Measurements from ENCODE around the gene GLOD4. TPM values are rescaled to one million over a fixed set of nuclear protein-coding genes. Genes with fewer than 3 reads are reported as not detected.
"Not testable (repeated sequence)": the region's sequence is repeated elsewhere in the genome, so short reads cannot be mapped to it uniquely, and the experiment has no call there.

GLOD4 gene
- total RNA-seq, 4 donors from 2014 or later: 52.0 to 94.8 (median 72.0) TPM

DNA sequence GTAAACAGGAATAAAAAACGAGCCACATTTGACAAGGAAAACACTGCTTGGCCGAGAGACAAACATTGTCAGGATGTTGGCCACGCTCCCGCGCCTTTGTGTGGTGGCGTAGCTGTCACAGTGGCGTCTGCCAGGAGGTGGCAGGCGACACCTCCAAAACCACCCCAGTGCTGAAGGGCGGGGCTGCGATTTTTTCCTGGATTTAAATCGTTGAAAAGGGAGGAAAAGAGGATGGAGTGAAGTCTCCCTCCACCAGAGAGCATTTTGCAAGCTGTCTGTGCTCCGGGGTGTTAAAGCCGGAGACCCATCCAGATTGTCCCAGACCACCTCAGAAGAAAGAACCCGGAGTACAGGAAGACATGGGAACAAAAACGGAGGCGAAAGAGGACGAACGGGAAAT is 12.8 kb upstream of the GLOD4 start:
- H3K4me1 ChIP-seq: peaks cover 0 to 12% (median 0%) of the 10 kb centered on the region in 4 donors
- no peak for TF ChIP-seq POLR2A (IDR thresholded peaks at IDR 0.05)
- TF ChIP-seq, protein P1, sequence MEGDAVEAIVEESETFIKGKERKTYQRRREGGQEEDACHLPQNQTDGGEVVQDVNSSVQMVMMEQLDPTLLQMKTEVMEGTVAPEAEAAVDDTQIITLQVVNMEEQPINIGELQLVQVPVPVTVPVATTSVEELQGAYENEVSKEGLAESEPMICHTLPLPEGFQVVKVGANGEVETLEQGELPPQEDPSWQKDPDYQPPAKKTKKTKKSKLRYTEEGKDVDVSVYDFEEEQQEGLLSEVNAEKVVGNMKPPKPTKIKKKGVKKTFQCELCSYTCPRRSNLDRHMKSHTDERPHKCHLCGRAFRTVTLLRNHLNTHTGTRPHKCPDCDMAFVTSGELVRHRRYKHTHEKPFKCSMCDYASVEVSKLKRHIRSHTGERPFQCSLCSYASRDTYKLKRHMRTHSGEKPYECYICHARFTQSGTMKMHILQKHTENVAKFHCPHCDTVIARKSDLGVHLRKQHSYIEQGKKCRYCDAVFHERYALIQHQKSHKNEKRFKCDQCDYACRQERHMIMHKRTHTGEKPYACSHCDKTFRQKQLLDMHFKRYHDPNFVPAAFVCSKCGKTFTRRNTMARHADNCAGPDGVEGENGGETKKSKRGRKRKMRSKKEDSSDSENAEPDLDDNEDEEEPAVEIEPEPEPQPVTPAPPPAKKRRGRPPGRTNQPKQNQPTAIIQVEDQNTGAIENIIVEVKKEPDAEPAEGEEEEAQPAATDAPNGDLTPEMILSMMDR (IDR thresholded peaks at IDR 0.05): peak in 5 of 6 experiments; percentile 39 to 86 (median 81)
- peaks cover 0 to 18% (median 0%) of the 10 kb centered on the region in 3 donors for H3K36me3 ChIP-seq
- DNase-seq: peak; percentile 39 to 82 (median 76)
- H3K27ac ChIP-seq: peak overlapping the region in 3 of 4 donors; percentile 17 to 50 (median 30)
- H3K4me3 ChIP-seq: peak overlapping the region in 1 of 4 donors; percentile 11
- H3K27me3 ChIP-seq: no peaks in the 10 kb centered on the region
- no peaks in the 10 kb centered on the region for H3K9me3 ChIP-seq

DNA sequence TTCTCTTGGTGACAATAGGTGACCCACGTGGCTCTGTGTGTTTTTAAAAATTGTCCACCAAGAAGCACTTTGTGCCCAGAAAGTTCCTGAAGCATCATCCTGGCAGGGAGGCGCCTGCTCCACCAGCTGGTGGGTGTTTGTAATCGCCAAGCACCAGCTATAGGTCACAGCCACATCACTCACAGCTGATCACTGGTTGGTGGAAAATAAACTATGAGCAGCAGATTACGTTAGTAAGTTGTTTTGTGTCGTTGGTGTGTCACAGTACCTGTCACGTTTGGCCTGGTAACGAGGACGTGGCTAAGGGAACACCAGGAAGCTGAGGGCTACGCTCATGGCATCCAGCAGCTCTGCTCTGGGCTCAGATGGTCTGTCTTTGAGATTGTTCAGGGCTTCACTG is 10.2 kb upstream of the GLOD4 start:
- no peaks in the 10 kb centered on the region for H3K9me3 ChIP-seq

DNA sequence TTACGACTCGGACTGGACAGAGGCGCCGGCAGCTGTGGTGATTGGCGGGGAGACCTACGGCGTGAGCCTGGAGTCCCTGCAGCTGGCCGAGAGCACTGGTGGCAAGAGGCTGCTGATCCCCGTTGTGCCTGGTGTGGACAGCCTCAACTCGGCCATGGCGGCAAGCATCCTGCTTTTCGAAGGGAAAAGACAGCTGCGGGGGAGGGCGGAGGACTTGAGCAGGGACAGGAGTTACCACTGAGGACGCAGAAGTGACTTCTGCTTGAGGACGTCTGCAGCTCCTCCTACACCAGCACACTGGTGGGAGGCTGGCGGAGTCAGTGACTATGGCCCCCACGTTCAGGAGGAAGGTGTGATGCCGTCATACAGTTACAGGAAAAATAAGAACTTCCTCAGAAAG is 9.7 kb upstream of the GLOD4 start:
- H3K27ac ChIP-seq: no peak overlapping the region
- no peaks in the 10 kb centered on the region for H3K9me3 ChIP-seq
- no peak for TF ChIP-seq POLR2A (IDR thresholded peaks at IDR 0.05)
- TF ChIP-seq, protein P1 (IDR thresholded peaks at IDR 0.05): no peak
- peaks cover 0 to 12% (median 0%) of the 10 kb centered on the region in 4 donors for H3K4me1 ChIP-seq
- no peak for DNase-seq
- no peak overlapping the region for H3K4me3 ChIP-seq
- no peaks in the 10 kb centered on the region for H3K27me3 ChIP-seq
- H3K36me3 ChIP-seq: peaks cover 0 to 42% (median 0%) of the 10 kb centered on the region in 3 donors

More for the DNA sequence above, 10.2 kb upstream of the GLOD4 start:
- DNase-seq: no peak
- Histone ChIP-seq H3K36me3 (peaks cover 0 to 42% (median 0%) of the 10 kb centered on the region in 3 donors), H3K4me3 (no peak overlapping the region), H3K27me3 (no peaks in the 10 kb centered on the region), H3K27ac (no peak overlapping the region), H3K4me1 (peaks cover 0 to 12% (median 0%) of the 10 kb centered on the region in 4 donors)
- TF ChIP-seq POLR2A (IDR thresholded peaks at IDR 0.05): no peak
- TF ChIP-seq, protein P1 (IDR thresholded peaks at IDR 0.05): no peak

DNA sequence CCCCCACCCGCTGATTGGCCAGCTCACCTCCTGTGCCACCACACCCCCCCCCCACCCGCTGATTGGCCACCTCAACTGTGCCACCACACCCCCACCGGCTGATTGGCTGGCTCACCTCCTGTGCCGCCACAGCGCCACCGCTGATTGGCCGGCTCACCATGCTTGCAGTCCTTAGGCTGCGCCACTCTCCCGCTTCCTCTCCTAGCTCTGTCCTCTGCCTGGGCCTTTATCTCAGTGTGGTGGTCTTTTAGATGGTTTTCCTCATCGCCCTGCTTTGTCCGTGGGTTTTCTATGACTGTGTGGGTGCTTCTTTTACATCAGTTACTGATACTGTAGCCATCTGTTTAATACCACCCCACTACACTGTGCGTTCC is 8.8 kb upstream of the GLOD4 start:
- Histone ChIP-seq H3K36me3 (peaks cover 0 to 42% (median 0%) of the 10 kb centered on the region in 3 donors), H3K4me1 (peaks cover 0 to 12% (median 0%) of the 10 kb centered on the region in 4 donors)
- not testable (repeated sequence) for H3K9me3 ChIP-seq, H3K4me3 ChIP-seq, H3K27ac ChIP-seq, DNase-seq, H3K27me3 ChIP-seq

DNA sequence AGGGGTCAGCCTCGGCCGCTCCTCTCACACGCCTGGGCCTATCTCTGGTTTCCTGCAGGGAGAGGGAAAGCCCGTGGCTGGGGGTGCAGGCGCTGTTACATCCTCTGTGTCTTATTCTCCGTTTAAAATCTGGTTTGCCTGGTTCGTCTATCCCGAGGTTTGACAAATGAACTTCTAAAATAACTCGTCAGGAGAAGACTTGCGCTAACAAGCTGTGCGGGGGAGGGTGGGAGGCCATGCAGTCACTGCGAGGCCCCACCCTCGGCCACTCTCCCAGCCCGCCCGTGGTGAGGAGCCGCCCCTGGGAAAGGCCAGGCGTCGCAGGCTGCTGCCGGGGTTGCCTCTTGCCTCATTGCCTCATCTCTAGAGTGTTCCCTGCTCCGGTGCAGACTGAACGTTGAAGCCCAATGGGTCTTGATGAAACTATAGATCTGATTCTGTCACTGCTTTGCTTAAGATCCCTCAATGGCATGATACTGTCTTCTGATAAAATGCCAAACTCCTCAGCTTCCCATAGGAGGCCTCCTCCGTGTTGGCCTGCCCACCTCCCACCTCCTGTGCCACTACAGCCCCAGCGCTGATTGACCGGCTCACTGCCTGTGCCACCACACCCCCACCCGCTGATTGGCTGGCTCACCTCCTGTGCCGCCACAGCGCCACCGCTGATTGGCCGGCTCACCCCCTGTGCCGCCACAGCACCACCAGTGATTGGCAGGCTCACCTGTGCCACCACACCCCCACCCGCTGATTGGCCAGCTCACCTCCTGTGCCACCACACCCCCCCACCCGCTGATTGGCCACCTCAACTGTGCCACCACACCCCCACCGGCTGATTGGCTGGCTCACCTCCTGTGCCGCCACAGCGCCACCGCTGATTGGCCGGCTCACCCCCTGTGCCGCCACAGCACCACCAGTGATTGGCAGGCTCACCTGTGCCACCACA is 8.1 kb upstream of the GLOD4 start:
- not testable (repeated sequence) for H3K9me3 ChIP-seq, H3K4me3 ChIP-seq, DNase-seq, H3K27me3 ChIP-seq, H3K27ac ChIP-seq, H3K4me1 ChIP-seq
- peaks cover 0 to 42% (median 0%) of the 10 kb centered on the region in 3 donors for H3K36me3 ChIP-seq

DNA sequence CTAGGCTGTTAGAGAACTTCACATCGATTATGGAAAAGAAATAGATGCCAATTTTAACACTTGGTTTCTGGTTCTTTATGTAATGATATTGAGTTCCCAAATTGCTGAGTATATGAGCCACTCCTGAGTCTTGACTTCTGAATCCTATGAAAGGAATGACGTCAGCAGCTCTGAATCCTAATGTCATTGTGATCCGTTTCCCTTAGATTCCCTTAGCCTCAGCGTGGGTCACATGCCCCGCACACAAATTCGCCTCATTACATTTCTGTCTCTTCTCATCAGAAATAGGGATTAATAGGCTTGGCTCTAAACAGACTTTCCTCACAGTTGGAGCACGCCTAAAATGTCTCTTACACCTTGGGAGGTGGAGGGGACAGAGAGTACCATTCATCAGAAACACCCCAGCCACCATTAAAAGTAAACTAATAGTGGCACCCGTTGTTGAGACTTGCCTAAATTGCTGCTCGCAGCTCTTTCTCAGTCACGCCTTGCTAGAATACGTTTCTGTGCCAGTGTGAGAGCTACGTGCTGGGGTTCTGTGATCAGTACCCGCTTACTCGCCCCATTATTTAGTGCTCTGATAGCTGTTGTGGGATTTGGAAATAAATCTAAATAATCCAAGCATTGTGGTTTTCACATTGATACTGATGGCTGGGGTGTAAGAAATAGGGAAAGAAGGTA is 7.2 kb upstream of the GLOD4 start:
- H3K4me1 ChIP-seq: peaks cover 0 to 3% (median 0%) of the 10 kb centered on the region in 4 donors

More for the DNA sequence above, 7.2 kb upstream of the GLOD4 start:
- H3K9me3 ChIP-seq: no peaks in the 10 kb centered on the region
- H3K4me3 ChIP-seq: no peak overlapping the region
- H3K27ac ChIP-seq: no peak overlapping the region
- H3K27me3 ChIP-seq: no peaks in the 10 kb centered on the region
- TF ChIP-seq POLR2A (IDR thresholded peaks at IDR 0.05): no peak
- TF ChIP-seq, protein P1 (IDR thresholded peaks at IDR 0.05): no peak
- H3K36me3 ChIP-seq: peaks cover 0 to 42% (median 0%) of the 10 kb centered on the region in 3 donors
- DNase-seq: no peak
